H9 (cell line): ENCODE results near the gene KLHL2. TPM values are rescaled to one million over a fixed set of nuclear protein-coding genes. Genes with fewer than 3 reads are reported as not detected.
"Not testable (repeated sequence)": the region's sequence is repeated elsewhere in the genome, so short reads cannot be mapped to it uniquely, and the experiment has no call there.

Experiments
- DNase-seq: peaks from one replicate; pipeline ENCODE4 v3.0.0-alpha.2; 2017
- H2AFZ ChIP-seq: one replicate; pipeline ENCODE4 v1.6.1; 2013; ENCODE audit warnings: mild to moderate bottlenecking, low read length, control low read depth, moderate library complexity
- H2AK5ac ChIP-seq: 2 replicates; pipeline ENCODE4 v1.6.1; 2013; ENCODE audit warnings: low read length, control low read depth, mixed read lengths; ENCODE audit not compliant: insufficient read length
- H2BK120ac ChIP-seq: one replicate; pipeline ENCODE4 v1.6.1; 2013; ENCODE audit warnings: low read depth, mild to moderate bottlenecking, low read length, control low read depth, inconsistent platforms; ENCODE audit not compliant: poor library complexity, severe bottlenecking
- H2BK12ac ChIP-seq: 2 replicates; pipeline ENCODE4 v1.6.1; 2013; ENCODE audit warnings: low read length, control low read depth, mixed read lengths, low read depth; ENCODE audit not compliant: insufficient read length
- H2BK15ac ChIP-seq: 2 replicates; pipeline ENCODE4 v1.6.1; 2013; ENCODE audit warnings: low read depth, low read length, control low read depth
- H2BK20ac ChIP-seq: one replicate; pipeline ENCODE4 v1.6.1; 2013; ENCODE audit warnings: low read depth, mild to moderate bottlenecking, low read length, control low read depth, inconsistent platforms; ENCODE audit not compliant: poor library complexity, severe bottlenecking
- H2BK5ac ChIP-seq: 2 replicates; pipeline ENCODE4 v1.6.1; 2013; ENCODE audit warnings: low read length, control low read depth, mixed read lengths; ENCODE audit not compliant: insufficient read length
- H3K14ac ChIP-seq: 2 replicates; pipeline ENCODE4 v1.6.1; 2013; ENCODE audit warnings: low read length, control low read depth; ENCODE audit not compliant: insufficient read depth
- H3K18ac ChIP-seq: 2 replicates; pipeline ENCODE4 v1.6.1; 2013; ENCODE audit warnings: low read depth, mild to moderate bottlenecking, mixed read lengths, low read length, control low read depth; ENCODE audit not compliant: insufficient read length
- H3K23ac ChIP-seq: 2 replicates; pipeline ENCODE4 v1.6.1; 2013; ENCODE audit warnings: low read length, control low read depth, mixed read lengths, low read depth; ENCODE audit not compliant: insufficient read length
- H3K23me2 ChIP-seq: 2 replicates; pipeline ENCODE4 v1.6.1; 2013; ENCODE audit warnings: low read depth, mild to moderate bottlenecking, mixed read lengths, low read length, control low read depth; ENCODE audit not compliant: insufficient read length, poor library complexity, severe bottlenecking
- H3K27ac ChIP-seq: 2 replicates; pipeline ENCODE4 v1.5.1; 2013; ENCODE audit warnings: low read length, control low read depth, mixed read lengths, low read depth; ENCODE audit not compliant: insufficient read length
- H3K27me3 ChIP-seq: 2 replicates; pipeline ENCODE4 v1.6.1; 2013; ENCODE audit warnings: low read length, control low read depth, inconsistent platforms; ENCODE audit not compliant: insufficient read depth
- H3K4ac ChIP-seq: 2 replicates; pipeline ENCODE4 v1.6.1; 2013; ENCODE audit warnings: low read depth, mild to moderate bottlenecking, control low read depth, inconsistent platforms, low read length, moderate library complexity
- H3K4me1 ChIP-seq: 2 replicates; pipeline ENCODE4 v1.6.1; 2013; ENCODE audit warnings: low read length, control low read depth, inconsistent platforms; ENCODE audit not compliant: insufficient read depth
- H3K4me2 ChIP-seq: 2 replicates; pipeline ENCODE4 v1.6.1; 2013; ENCODE audit warnings: low read length, control low read depth, mixed read lengths; ENCODE audit not compliant: insufficient read length, insufficient read depth
- H3K56ac ChIP-seq: 2 replicates; pipeline ENCODE4 v1.6.1; 2013; ENCODE audit warnings: low read depth, mild to moderate bottlenecking, mixed read lengths, low read length, control low read depth; ENCODE audit not compliant: insufficient read length
- H3K79me1 ChIP-seq: 2 replicates; pipeline ENCODE4 v1.6.1; 2013; ENCODE audit warnings: low read depth, mild to moderate bottlenecking, moderate library complexity, low read length, control low read depth, inconsistent platforms; ENCODE audit not compliant: insufficient read depth, poor library complexity, severe bottlenecking
- H3K79me2 ChIP-seq: 2 replicates; pipeline ENCODE4 v1.6.1; 2013; ENCODE audit warnings: low read length, control low read depth, inconsistent platforms; ENCODE audit not compliant: insufficient read depth
- H3K9ac ChIP-seq: 2 replicates; pipeline ENCODE4 v1.6.1; 2013; ENCODE audit warnings: low read length, control low read depth, mixed read lengths; ENCODE audit not compliant: insufficient read length; ENCODE audit errors: extremely low read depth
- H3K9me3 ChIP-seq: one replicate; pipeline ENCODE4 v1.6.1; 2013; ENCODE audit warnings: low read depth, low read length, inconsistent platforms; ENCODE audit not compliant: control insufficient read depth
- H3T11ph ChIP-seq: one replicate; pipeline ENCODE4 v1.6.1; 2013; ENCODE audit warnings: mild to moderate bottlenecking, low read length, control low read depth, inconsistent platforms
- H4K20me1 ChIP-seq: one replicate; pipeline ENCODE4 v1.6.1; 2013; ENCODE audit not compliant: control insufficient read depth, insufficient read length, insufficient read depth
- H4K5ac ChIP-seq: 2 replicates; pipeline ENCODE4 v1.6.1; 2013; ENCODE audit warnings: low read depth, mild to moderate bottlenecking, mixed read lengths, low read length, control low read depth; ENCODE audit not compliant: insufficient read length
- H4K8ac ChIP-seq: replicated peaks from 2 replicates; pipeline ENCODE4 v1.6.1; 2013; ENCODE audit warnings: low read length, control low read depth, mixed read lengths, low read depth; ENCODE audit not compliant: insufficient read length
- H4K91ac ChIP-seq: 2 replicates; pipeline ENCODE4 v1.6.1; 2013; ENCODE audit warnings: low read depth, mild to moderate bottlenecking, moderate library complexity, mixed read lengths, low read length, control low read depth; ENCODE audit not compliant: insufficient read length
- H3K27ac Mint-ChIP-seq, 3 experiments: 2 replicates in 2 of 3; 3 replicates in 1 of 3; pipeline ENCODE4 v1.8.0; 2020 to 2021; ENCODE audit warnings: mixed read lengths in 3 of 3, mild to moderate bottlenecking in 1 of 3, moderate library complexity in 1 of 3
- H3K27me3 Mint-ChIP-seq: 2 replicates; pipeline ENCODE4 v1.8.0; 2021; ENCODE audit warnings: low read depth, mild to moderate bottlenecking, moderate library complexity, mixed read lengths
- H3K36me3 Mint-ChIP-seq, 3 experiments: 2 replicates in 2 of 3; 3 replicates in 1 of 3; pipeline ENCODE4 v1.8.0; 2020 to 2021; ENCODE audit warnings: low read depth in 3 of 3, mixed read lengths in 3 of 3; ENCODE audit not compliant: insufficient read depth in 1 of 3
- H3K4me1 Mint-ChIP-seq, 2 experiments: 2 replicates each; pipeline ENCODE4 v1.8.0; 2020; ENCODE audit warnings: mixed read lengths in 2 of 2
- H3K4me3 Mint-ChIP-seq, 2 experiments: 2 replicates in 1 of 2; 3 replicates in 1 of 2; pipeline ENCODE4 v1.8.0; 2020 to 2021; ENCODE audit warnings: mild to moderate bottlenecking in 2 of 2, mixed read lengths in 2 of 2, moderate library complexity in 1 of 2
- H3K9me3 Mint-ChIP-seq, 2 experiments: 2 replicates in 1 of 2; 3 replicates in 1 of 2; pipeline ENCODE4 v1.8.0; 2020; ENCODE audit warnings: mild to moderate bottlenecking in 2 of 2, mixed read lengths in 2 of 2, moderate library complexity in 1 of 2
- WGBS: extraction: QIAGEN DNeasy Blood & Tissue Kit; methylation state at CpG from one replicate; pipeline ENCODE4 v1.1.7; 2013; ENCODE audit warnings: missing lambda C conversion rate, low lambda C conversion rate, mixed read lengths; ENCODE audit not compliant: insufficient read length; ENCODE audit errors: extremely low coverage; 5-methylcytosine and 5-hydroxymethylcytosine counted together
- total RNA-seq: library from RNA; stranded (reverse); gene quantifications from 2 replicates; pipeline ENCODE4 v1.2.1, GENCODE V29; 2021

Gene KLHL2
- total RNA-seq, 1 experiment from 2014 or later = 14.3 TPM

DNA sequence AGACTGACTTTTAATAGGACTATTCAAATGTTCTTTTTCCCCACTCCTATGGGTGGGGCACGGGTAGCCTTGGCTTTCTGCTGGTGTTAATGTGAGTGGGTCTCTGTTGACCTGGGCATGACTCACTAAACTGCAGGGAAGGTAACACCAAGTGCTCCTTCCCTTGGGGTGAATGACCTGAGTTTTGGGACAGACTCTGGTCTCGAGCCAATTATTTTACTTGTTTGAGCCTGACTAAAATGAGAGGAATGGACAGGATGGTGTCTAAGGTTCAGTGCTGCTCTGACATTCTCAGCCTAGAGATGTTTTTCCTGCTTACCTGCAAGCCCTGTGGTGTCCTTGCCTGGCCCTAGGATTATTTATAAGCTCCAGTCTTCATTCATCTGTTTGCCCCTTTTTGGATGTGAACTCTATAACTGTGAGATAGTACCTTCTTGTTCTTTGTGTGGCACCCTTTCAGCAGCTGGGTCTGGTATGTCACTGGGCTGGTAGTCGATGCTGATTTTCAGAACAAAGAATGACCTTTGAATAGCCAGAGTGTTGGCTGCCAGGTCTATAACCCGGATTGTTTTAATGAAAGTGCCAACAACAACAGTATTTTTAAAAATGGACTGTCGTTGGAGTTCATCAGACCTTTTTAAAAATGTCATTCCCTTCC, 14.8 kb downstream of the KLHL2 start:
- H3K23me2 ChIP-seq, H4K5ac ChIP-seq, H3K4me1 Mint-ChIP-seq, H3K79me1 ChIP-seq, H2AK5ac ChIP-seq, H2BK120ac ChIP-seq, H2AFZ ChIP-seq, H3K36me3 Mint-ChIP-seq, H3K14ac ChIP-seq, H4K20me1 ChIP-seq, H2BK20ac ChIP-seq, H3K9me3 ChIP-seq, H3K27me3 ChIP-seq, H4K8ac ChIP-seq, H3K56ac ChIP-seq, H3T11ph ChIP-seq, H3K27me3 Mint-ChIP-seq, H2BK15ac ChIP-seq, H4K91ac ChIP-seq, H3K79me2 ChIP-seq, H3K27ac ChIP-seq, H3K4me2 ChIP-seq, H3K4me1 ChIP-seq, H3K18ac ChIP-seq, H3K4me3 Mint-ChIP-seq, H2BK5ac ChIP-seq, H3K4ac ChIP-seq, H3K9me3 Mint-ChIP-seq, H3K23ac ChIP-seq, DNase-seq, H2BK12ac ChIP-seq, H3K9ac ChIP-seq: not testable (repeated sequence)
- no CpG with 5 or more reads among the region's 5 CpGs for WGBS
- peak overlapping the region in 2 of 3 experiments; percentile 76 to 88; a peak in 3 of 7 replicates for H3K27ac Mint-ChIP-seq
